HG02623 (cell line): ENCODE results near the gene CCDC150.
A peak's percentile ranks its signal among the peaks of the same experiment; 100 is the strongest.
"Not testable (repeated sequence)": the region's sequence is repeated elsewhere in the genome, so short reads cannot be mapped to it uniquely, and the experiment has no call there.

ENCODE experiments used
- ATAC-seq: cut with Tn5 transposase; IDR thresholded peaks from one replicate; pipeline ENCODE4 v1.9.1; 2021; ENCODE audit warnings: moderate library complexity; ENCODE audit not compliant: unreplicated experiment

CCDC150 gene

GRCh38 chr2:196710056-196710455, 70.5 kb downstream of the CCDC150 start:
- ATAC-seq = not testable (repeated sequence)

- no peak for ATAC-seq
These were observed 72.1 kb downstream of the CCDC150 start for GRCh38 chr2:196711625-196712024.

- no peak for ATAC-seq
These were observed 73.4 kb downstream of the CCDC150 start for GRCh38 chr2:196712867-196713266.

- ATAC-seq = no peak
These were observed 79.0 kb downstream of the CCDC150 start for GRCh38 chr2:196718419-196719109.

GRCh38 chr2:196719110-196719872, 79.8 kb downstream of the CCDC150 start:
- peak; percentile 59 for ATAC-seq

DNA sequence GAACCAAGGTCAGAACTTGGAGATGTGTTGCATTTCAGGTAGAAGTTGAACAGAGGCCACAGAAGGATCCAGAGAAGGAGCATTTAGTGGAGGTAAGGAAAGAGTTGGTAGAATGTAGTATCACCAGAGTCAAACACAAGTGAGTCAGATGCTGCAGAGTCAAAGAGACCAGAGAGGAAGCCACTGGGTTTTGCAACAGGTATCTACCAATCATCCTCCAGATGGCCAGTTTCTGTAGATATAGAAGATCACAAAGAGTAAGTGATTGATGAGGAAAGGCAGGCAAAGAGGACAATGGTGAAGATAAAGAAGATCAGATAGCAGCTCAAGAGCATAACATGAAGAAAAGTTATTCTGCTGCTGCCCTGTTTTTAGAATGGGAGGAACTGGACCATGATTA, 84.1 kb downstream of the CCDC150 start:
- no peak for ATAC-seq

- ATAC-seq = no peak
These were observed 85.7 kb downstream of the CCDC150 start for GRCh38 chr2:196725218-196725617.

GRCh38 chr2:196725882-196726281, 86.4 kb downstream of the CCDC150 start:
- no peak for ATAC-seq

- no peak for ATAC-seq
These were observed 89.9 kb downstream of the CCDC150 start for GRCh38 chr2:196729418-196729817.

DNA sequence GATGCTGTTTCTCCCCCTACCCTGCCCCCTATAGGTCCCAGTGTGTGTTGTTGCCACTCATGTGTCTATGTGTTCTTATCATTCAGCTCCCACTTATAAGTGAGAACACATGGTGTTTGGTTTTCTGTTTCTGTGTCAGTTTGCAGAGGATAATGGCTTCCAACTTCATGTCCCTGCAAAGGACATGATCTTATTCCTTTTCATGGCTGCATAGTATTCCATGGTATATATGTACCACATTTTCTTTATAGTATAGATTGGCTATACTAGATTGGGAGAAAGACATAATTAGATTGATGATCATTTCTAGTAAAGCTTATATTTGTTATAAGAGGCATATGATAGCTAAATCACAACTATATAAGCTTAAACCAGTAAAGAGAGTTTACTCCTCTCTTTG, 97.1 kb downstream of the CCDC150 start:
- ATAC-seq = not testable (repeated sequence)

- ATAC-seq = no peak
These were observed 97.5 kb downstream of the CCDC150 start for GRCh38 chr2:196737046-196737445.

- no peak for ATAC-seq
These were observed 99.5 kb downstream of the CCDC150 start for GRCh38 chr2:196739031-196739430.

DNA sequence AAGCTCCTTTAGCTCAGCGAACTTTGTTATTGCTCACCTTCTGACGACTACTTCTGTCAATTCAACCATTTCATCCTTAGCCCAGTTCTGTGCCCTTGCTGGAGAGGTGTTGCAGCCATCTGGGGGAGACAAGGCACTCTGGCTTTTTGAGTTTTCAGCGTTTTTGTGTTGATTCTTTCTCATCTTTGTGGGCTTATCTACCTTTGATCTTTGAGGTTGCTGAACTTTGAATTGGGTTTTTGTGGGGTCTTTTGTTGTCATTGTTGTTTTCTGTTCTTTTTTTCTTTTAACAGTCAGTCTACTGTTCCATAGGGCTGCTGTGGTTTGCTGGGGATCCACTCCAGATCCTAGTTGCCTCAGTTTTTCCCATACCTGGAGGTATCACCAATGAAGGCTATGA, 102.7 kb downstream of the CCDC150 start:
- ATAC-seq = no peak

- no peak for ATAC-seq
These were observed 103.2 kb downstream of the CCDC150 start for GRCh38 chr2:196742685-196743084.

DNA sequence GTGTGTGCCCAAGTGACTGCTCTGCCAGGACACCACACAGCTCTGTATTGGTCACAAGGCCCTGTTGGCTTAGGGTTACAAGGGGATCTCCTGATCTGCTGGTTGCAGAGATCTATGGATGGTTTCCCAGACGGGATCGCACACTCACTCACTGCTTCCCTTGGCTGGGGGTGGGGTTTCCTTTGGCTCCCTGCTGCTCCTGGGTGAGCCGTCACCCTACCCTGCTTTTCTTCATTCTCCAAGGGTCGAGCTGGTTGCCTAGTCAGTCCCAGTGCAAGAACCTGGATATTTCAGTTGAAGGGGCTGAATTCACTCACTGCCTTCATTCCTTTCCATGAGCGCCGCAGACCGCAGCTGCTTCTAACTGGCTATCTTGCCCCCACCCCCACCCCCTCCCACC, 103.7 kb downstream of the CCDC150 start:
- ATAC-seq = no peak

GRCh38 chr2:196745711-196746110, 106.2 kb downstream of the CCDC150 start:
- no peak for ATAC-seq

DNA sequence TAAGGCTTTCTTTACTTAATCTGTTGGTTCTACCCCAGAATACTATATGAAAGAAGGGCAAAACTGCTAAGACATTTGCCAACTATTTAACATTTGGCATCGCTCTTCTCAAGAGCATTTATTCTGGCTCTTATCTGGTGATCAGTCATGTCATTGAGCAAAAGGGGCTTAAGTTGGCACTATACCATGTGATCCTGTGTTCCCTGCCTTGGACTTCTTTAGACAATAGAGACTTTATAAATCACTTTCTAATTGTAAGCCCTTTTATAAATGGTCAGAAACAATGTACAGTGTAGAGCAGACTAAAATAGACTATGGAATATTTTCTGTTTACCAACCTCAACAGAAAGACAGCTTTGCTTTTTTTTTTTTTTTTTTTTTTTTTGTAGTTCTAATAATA, 107.9 kb downstream of the CCDC150 start:
- ATAC-seq = no peak

DNA sequence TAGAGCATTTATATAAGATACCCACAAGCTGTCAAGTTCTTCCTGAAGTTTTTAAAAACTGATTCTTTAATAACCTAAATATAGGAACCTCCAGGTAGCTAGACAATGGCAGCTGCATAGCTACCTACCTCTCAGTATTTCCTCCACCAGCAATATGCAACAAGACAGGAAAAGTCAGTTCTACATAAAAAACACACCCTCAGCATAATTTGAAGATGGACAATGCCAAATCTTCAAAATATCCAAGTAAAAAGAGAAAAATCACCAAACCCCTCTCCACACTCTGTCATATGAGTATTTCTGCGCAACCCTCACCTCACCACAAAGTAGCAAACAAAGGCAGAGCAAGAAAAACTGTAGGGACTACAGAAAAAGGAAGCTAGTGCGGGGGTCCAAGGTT, 108.6 kb downstream of the CCDC150 start:
- ATAC-seq = no peak

DNA sequence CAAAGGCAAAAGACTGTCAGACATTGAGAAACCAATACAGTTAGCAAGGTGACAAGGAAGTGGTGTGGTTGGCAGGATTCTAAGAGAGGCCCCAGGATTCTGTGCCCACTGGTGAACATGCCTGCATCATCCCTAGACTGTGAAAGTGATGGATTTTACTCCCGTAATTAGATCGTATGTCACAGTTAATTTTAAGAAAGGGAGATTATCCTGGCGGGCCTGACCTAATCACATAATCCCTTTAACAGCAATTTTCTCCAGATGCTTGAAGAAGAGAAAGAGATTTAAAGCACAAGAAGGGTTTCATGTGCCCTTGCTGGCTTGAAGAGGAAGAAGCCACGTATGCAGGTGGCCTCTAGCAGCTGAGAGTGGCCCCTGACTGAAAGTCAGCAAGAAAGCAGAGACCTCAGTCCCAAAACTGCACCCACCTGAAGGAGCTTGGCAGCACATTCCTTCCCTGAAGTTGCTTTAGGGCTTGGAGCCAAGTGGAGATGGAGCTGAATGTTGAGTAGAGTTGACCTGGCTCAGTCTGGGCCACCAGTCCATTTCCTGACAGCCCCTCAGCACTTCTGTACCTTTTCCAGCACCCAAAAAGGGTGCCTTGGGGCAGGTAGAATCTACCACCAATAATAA, 110.9 kb downstream of the CCDC150 start:
- no peak for ATAC-seq

- ATAC-seq = peak; percentile 97
These were observed 111.6 kb downstream of the CCDC150 start for GRCh38 chr2:196750977-196751631.
